Upper lobe of right lung (tissue), 1 donor: ENCODE data around the gene COL5A1. TPM values are rescaled to one million over a fixed set of nuclear protein-coding genes. Genes with fewer than 3 reads are reported as not detected.

ENCODE experiments used
- ATAC-seq: fragments of 200-7000 bp; cut with Tn5 transposase; one replicate; pipeline ENCODE4 v1.9.1; 2020; ENCODE audit warnings: mild to moderate bottlenecking, moderate library complexity
- DNase-seq: peaks from one replicate; pipeline ENCODE4 v3.0.0-alpha.2; 2020
- H3K27ac ChIP-seq: fragments of 200-600 bp; one replicate; pipeline ENCODE4 v1.8.0; 2022
- H3K27me3 ChIP-seq: fragments of 200-600 bp; one replicate; pipeline ENCODE4 v1.8.0; 2022; ENCODE audit warnings: mild to moderate bottlenecking
- H3K36me3 ChIP-seq: fragments of 200-600 bp; one replicate; pipeline ENCODE4 v1.8.0; 2022
- H3K4me1 ChIP-seq: fragments of 200-600 bp; one replicate; pipeline ENCODE4 v1.8.0; 2022
- H3K4me3 ChIP-seq: fragments of 200-600 bp; one replicate; pipeline ENCODE4 v1.8.0; 2022; ENCODE audit warnings: mild to moderate bottlenecking
- H3K9me3 ChIP-seq: fragments of 200-600 bp; one replicate; pipeline ENCODE4 v1.8.0; 2022
- intact Hi-C: fragments of 100-400 bp; cut with DNase I; formaldehyde crosslinking; loops from one replicate; pipeline ENCODE4 v1.11.0; 2022
- total RNA-seq: library from RNA; stranded (reverse); fragmentation: NEBNext Ultra II Directional; extraction: Animal tissue kit (Norgen Biotek cat#: 25700); gene quantifications from one replicate; pipeline ENCODE4 v1.2.1, GENCODE V29; 2021
- TF ChIP-seq, protein P1 (sequence below): fragments of 200-600 bp; IDR thresholded peaks from one replicate; pipeline ENCODE4 v1.8.0; 2022; ENCODE audit warnings: antibody characterized with exemption
- donor health status: DM: no; HTN: yes; CAD: no; lungs with severe emphysema.

Gene COL5A1
- total RNA-seq, 1 donor from 2014 or later: 37.8 TPM

- no peak overlapping the region for H3K27ac ChIP-seq
- TF ChIP-seq, protein P1, sequence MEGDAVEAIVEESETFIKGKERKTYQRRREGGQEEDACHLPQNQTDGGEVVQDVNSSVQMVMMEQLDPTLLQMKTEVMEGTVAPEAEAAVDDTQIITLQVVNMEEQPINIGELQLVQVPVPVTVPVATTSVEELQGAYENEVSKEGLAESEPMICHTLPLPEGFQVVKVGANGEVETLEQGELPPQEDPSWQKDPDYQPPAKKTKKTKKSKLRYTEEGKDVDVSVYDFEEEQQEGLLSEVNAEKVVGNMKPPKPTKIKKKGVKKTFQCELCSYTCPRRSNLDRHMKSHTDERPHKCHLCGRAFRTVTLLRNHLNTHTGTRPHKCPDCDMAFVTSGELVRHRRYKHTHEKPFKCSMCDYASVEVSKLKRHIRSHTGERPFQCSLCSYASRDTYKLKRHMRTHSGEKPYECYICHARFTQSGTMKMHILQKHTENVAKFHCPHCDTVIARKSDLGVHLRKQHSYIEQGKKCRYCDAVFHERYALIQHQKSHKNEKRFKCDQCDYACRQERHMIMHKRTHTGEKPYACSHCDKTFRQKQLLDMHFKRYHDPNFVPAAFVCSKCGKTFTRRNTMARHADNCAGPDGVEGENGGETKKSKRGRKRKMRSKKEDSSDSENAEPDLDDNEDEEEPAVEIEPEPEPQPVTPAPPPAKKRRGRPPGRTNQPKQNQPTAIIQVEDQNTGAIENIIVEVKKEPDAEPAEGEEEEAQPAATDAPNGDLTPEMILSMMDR: peak; percentile 60
- H3K36me3 ChIP-seq: no peaks in the 10 kb centered on the region
- no peaks in the 10 kb centered on the region for H3K9me3 ChIP-seq
- intact Hi-C loops: no loop called here
- H3K27me3 ChIP-seq: no peaks in the 10 kb centered on the region
- peaks cover 17% of the 10 kb centered on the region for H3K4me1 ChIP-seq
- DNase-seq (peak; percentile 78), ATAC-seq (peak; percentile 71)
- no peak overlapping the region for H3K4me3 ChIP-seq
Measured at GRCh38 chr9:134778841-134779411, 137.3 kb downstream of the COL5A1 start.

DNA sequence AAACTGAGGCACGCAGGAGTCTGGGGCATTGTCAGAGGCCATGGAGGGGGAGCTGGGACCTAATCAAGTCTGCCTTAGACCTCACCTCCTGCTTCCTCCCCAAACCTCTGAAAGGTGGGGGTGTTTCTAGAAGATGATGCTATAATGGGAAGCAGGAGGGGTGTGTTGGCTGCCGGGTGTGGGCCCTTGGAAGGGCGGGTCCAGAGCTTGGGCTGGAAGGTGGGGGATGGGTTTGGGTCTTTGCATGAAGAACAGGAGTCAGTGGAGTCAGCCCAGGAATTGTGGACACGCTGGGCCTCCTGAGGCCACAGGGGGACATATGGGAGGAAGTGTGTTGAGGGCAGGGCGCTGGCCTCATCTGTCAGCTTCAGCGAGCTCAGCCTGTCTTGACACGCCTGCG lies 138.0 kb downstream of the COL5A1 start:
- no peaks in the 10 kb centered on the region for H3K36me3 ChIP-seq
- ATAC-seq (no peak), DNase-seq (no peak)
- H3K4me3 ChIP-seq: no peak overlapping the region
- no peaks in the 10 kb centered on the region for H3K27me3 ChIP-seq
- H3K27ac ChIP-seq: no peak overlapping the region
- TF ChIP-seq, protein P1: no peak
- no peaks in the 10 kb centered on the region for H3K9me3 ChIP-seq
- peaks cover 19% of the 10 kb centered on the region for H3K4me1 ChIP-seq
- intact Hi-C loops: no loop called here

DNA sequence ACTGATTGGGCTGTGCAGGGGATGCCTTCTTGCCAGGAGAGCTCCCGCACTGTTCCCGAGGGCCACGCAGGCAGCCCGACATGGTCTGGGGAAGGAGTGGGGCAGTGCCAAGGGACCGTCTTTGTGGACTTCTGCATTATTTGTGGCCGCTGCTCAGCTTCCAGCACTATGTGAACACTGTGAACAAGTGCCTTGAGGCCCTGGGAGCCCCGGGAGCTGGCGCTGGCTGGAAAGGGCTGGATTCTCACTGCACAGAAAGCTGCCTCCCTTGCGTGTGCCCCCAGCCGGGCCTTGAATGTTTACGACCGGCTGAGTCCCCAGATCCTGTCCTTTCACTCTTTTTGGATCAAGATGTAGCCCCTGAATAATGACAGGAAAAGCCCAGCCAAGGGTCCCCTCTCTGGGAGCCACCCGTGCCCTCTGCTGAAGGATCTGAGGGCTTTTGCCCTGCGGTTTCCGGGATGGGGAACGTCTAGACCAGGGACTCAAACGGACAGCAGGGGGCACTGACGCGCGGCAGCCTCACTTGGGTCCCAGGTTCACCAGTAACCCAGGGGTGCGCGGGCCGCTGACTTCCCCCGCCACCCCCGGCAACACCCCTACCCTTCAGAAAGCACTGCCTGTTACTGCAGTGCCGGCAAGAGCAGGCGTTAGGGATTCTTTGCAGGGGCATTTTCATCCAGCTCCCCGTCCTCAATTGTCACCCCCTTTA lies 140.1 kb downstream of the COL5A1 start:
- no peak for ATAC-seq

DNA sequence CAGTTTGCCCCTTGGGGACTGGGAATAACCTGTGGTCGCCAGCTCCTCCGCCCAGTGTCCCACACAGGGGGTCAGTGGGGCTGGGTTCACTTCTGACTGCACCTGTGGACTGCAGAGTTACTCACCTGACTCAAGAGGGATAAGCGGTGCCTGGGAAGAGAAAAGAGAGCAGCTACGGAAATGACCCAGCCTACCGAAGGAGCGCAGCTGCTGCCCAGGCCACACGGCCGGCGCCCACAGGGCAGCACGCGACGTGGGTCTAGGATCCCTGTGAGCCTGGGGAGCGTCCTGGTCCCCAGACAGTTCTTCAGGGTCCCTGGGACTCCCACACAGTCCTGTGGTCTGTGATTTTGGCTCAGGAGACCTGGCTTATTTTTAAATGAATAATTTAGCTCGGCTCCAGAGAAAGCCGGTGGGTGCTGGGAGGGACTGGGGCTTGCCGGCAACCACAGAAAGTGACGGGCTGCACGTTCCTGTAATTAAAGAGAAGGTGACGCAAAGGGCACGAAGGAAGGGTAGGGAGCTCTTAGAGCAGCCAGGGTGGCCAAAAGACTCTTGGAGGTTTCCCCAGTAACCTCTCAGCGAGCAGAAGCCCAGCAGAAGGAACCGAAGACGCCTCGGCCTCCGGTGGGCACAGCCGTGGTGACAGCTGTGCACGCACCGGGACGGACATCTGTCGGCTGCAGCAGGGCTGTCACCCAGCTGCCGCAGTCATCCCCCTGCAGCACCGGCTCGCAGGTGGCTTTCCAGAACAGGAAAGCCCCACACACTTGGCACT lies 141.5 kb downstream of the COL5A1 start:
- no peak overlapping the region for H3K27ac ChIP-seq
- DNase-seq: no peak

More for the DNA sequence above, 140.1 kb downstream of the COL5A1 start:
- no peaks in the 10 kb centered on the region for H3K36me3 ChIP-seq
- TF ChIP-seq, protein P1: peak; percentile 28
- no peak overlapping the region for H3K27ac ChIP-seq
- H3K9me3 ChIP-seq: no peaks in the 10 kb centered on the region
- H3K27me3 ChIP-seq: no peaks in the 10 kb centered on the region
- H3K4me1 ChIP-seq: peaks cover 9% of the 10 kb centered on the region
- no peak overlapping the region for H3K4me3 ChIP-seq
- DNase-seq: no peak
- intact Hi-C loops: no loop called here

GRCh38 chr9:134783699-134784039 lies 142.1 kb downstream of the COL5A1 start:
- intact Hi-C loops: no loop called here
- Histone ChIP-seq H3K27ac (no peak overlapping the region), H3K4me3 (no peak overlapping the region), H3K27me3 (no peaks in the 10 kb centered on the region), H3K36me3 (no peaks in the 10 kb centered on the region), H3K4me1 (peaks cover 9% of the 10 kb centered on the region), H3K9me3 (no peaks in the 10 kb centered on the region)
- ATAC-seq: peak; percentile 47
- no peak for DNase-seq
- TF ChIP-seq, protein P1: no peak

More for the DNA sequence above, 141.5 kb downstream of the COL5A1 start:
- H3K36me3 ChIP-seq: no peaks in the 10 kb centered on the region
- H3K27me3 ChIP-seq: no peaks in the 10 kb centered on the region
- peaks cover 9% of the 10 kb centered on the region for H3K4me1 ChIP-seq
- TF ChIP-seq, protein P1: no peak
- H3K9me3 ChIP-seq: no peaks in the 10 kb centered on the region
- no peak for ATAC-seq
- intact Hi-C loops: no loop called here
- no peak overlapping the region for H3K4me3 ChIP-seq
